GM21526 (cell line): ENCODE results near the gene DMD.
A peak's percentile ranks its signal among the peaks of the same experiment; 100 is the strongest.

Experiments
- ATAC-seq: cut with Tn5 transposase; IDR thresholded peaks from one replicate; pipeline ENCODE4 v1.9.1; 2021; ENCODE audit warnings: moderate library complexity; ENCODE audit not compliant: unreplicated experiment, low FRiP score

DMD gene

GRCh38 chrX:31117266-31117665 lies 2094.1 kb downstream of the DMD start:
- ATAC-seq, result no peak

GRCh38 chrX:31115398-31115797 lies 2096.0 kb downstream of the DMD start:
- no peak for ATAC-seq

GRCh38 chrX:31114858-31115257 lies 2096.5 kb downstream of the DMD start:
- no peak for ATAC-seq

- no peak for ATAC-seq
These were observed 2098.9 kb downstream of the DMD start for GRCh38 chrX:31112226-31112999.

- ATAC-seq, result no peak
These were observed 2100.7 kb downstream of the DMD start for GRCh38 chrX:31110657-31111056.

- peak; percentile 61 for ATAC-seq
These were observed 2111.7 kb downstream of the DMD start for GRCh38 chrX:31099536-31100090.

GRCh38 chrX:31098079-31098478 lies 2113.3 kb downstream of the DMD start:
- no peak for ATAC-seq

- ATAC-seq, result no peak
These were observed 2117.7 kb downstream of the DMD start for GRCh38 chrX:31093639-31093975.

GRCh38 chrX:31092970-31093638 lies 2118.2 kb downstream of the DMD start:
- no peak for ATAC-seq

GRCh38 chrX:31092476-31092875 lies 2118.9 kb downstream of the DMD start:
- no peak for ATAC-seq

GRCh38 chrX:31091819-31092218 lies 2119.5 kb downstream of the DMD start:
- ATAC-seq, result no peak

- no peak for ATAC-seq
These were observed 2136.8 kb downstream of the DMD start for GRCh38 chrX:31074522-31074921.

- no peak for ATAC-seq
These were observed 2139.6 kb downstream of the DMD start, which contains the start of gene FTHL17 for GRCh38 chrX:31071725-31072124. FTHL17 (minus strand) TSS chrX:31072041; CDS start chrX:31071953, 88 bp downstream.

GRCh38 chrX:31071262-31071661 lies 2140.1 kb downstream of the DMD start:
- no peak for ATAC-seq

GRCh38 chrX:31070057-31070468 lies 2141.3 kb downstream of the DMD start:
- ATAC-seq, result no peak
